WERI-Rb-1 (cell line): ENCODE measurements around the gene HBZ.

Experiments used
- DNase-seq: peaks from one replicate; pipeline ENCODE4 v3.0.0-alpha.2; 2020
- H3K27ac ChIP-seq: fragments of 250-450 bp; sonication (Bioruptor Pico); 2 replicates; pipeline ENCODE4 v1.5.1; 2020; ENCODE audit warnings: mild to moderate bottlenecking, moderate library complexity
- H3K27me3 ChIP-seq: fragments of 250-450 bp; sonication (Bioruptor Pico); 2 replicates; pipeline ENCODE4 v1.5.1; 2021; ENCODE audit warnings: mild to moderate bottlenecking, low read depth, moderate library complexity; ENCODE audit not compliant: insufficient read depth, severe bottlenecking
- H3K36me3 ChIP-seq: fragments of 250-450 bp; sonication (Bioruptor Pico); 2 replicates; pipeline ENCODE4 v1.5.1; 2020; ENCODE audit warnings: mild to moderate bottlenecking, moderate library complexity
- H3K4me3 ChIP-seq: 2 replicates; pipeline ENCODE4 v1.5.1; 2011; ENCODE audit warnings: low read depth, mild to moderate bottlenecking, control low read depth, low read length
- H3K9me3 ChIP-seq: fragments of 250-450 bp; sonication (Bioruptor Pico); 2 replicates; pipeline ENCODE4 v1.5.1; 2021; ENCODE audit warnings: mild to moderate bottlenecking, moderate library complexity; ENCODE audit not compliant: severe bottlenecking
- TF ChIP-seq, protein P1 (sequence below): IDR thresholded peaks from 2 replicates; pipeline ENCODE4 v1.5.1; 2011; ENCODE audit warnings: low read depth, mild to moderate bottlenecking, control low read depth, inconsistent platforms, low read length

HBZ gene

DNA sequence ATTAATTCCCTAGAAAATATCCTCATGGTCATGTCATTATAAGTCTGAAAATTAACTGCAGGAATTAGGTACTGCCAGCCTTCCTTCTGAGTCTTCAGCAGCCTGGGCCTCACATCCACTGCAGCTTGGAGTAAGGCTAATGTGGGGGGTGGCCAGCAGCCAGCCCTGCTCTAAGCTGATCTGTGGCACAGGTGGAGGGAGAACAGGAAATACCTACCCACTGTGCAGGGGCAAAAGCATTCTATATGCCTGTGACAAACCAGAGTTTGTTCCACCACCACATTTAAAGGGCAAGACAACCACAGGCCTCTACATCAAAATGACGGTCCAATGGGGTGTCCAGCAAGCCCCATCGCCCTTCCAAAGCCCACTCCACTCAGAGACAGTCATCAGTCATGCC is 23.4 kb upstream of the HBZ start:
- H3K9me3 ChIP-seq, result no peaks in the 10 kb centered on the region
- H3K36me3 ChIP-seq, result peaks cover 2% of the 10 kb centered on the region; the same call in 1 of the 2 replicates
- H3K27me3 ChIP-seq, result no peaks in the 10 kb centered on the region
- H3K4me3 ChIP-seq, result no peak overlapping the region
- peak overlapping the region; percentile 70; the same call in 1 of the 2 replicates for H3K27ac ChIP-seq
- peak; percentile 42 for DNase-seq
- TF ChIP-seq, protein P1, sequence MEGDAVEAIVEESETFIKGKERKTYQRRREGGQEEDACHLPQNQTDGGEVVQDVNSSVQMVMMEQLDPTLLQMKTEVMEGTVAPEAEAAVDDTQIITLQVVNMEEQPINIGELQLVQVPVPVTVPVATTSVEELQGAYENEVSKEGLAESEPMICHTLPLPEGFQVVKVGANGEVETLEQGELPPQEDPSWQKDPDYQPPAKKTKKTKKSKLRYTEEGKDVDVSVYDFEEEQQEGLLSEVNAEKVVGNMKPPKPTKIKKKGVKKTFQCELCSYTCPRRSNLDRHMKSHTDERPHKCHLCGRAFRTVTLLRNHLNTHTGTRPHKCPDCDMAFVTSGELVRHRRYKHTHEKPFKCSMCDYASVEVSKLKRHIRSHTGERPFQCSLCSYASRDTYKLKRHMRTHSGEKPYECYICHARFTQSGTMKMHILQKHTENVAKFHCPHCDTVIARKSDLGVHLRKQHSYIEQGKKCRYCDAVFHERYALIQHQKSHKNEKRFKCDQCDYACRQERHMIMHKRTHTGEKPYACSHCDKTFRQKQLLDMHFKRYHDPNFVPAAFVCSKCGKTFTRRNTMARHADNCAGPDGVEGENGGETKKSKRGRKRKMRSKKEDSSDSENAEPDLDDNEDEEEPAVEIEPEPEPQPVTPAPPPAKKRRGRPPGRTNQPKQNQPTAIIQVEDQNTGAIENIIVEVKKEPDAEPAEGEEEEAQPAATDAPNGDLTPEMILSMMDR, result no peak

DNA sequence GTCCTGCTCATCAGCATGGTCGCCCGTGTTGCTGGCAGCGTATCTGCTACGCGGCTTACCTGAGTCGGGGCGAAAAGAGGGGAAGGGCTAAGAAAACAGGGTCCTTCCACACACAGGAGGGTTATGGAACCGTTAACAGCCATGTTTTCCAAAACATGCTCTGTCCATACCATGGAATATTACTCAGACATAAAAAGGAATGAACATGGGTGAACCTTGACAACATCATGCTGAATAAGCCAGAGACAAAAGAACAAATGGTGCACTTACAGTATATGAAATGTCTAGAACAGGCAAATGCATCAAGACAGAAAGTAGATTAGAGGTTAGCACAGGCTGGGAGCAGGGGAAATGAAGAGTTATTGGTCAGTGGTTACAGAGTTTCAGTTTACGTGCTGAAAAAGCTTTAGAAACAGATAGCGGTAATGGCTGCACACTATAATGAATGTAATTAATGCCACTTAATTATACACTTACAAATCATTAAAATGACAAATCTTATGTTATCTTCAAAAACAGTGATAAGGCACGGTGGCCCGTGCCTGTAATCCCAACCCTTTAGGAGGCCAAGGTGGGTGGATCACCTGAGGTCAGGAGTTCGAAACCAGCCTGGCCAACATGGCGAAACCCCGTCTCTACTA is 21.8 kb upstream of the HBZ start:
- no peak for DNase-seq
- TF ChIP-seq, protein P1, result no peak
- H3K9me3 ChIP-seq, result no peaks in the 10 kb centered on the region

DNA sequence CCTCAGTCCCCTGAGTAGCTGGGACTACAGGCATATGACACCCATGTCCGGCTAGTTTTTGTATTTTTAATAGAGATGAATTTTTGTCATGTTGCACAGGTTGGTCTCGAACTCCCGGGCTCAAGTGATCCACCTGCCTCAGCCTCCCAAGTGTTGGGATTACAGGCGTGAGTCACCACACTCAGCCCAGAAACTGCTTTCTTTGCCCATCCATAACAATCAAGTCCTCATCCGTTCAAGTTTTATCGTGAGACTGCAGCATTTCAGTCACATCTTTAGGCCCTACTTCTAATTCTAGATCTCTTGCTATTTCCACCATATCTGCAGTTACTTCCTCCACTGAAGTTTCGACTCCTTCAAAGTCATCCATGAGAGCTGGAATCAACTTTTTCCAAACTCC is 20.3 kb upstream of the HBZ start:
- TF ChIP-seq, protein P1, result no peak
- DNase-seq, result no peak
- H3K36me3 ChIP-seq, result peaks cover 5% of the 10 kb centered on the region
- H3K27ac ChIP-seq, result no peak overlapping the region
- H3K9me3 ChIP-seq, result no peaks in the 10 kb centered on the region
- no peak overlapping the region for H3K4me3 ChIP-seq
- no peaks in the 10 kb centered on the region for H3K27me3 ChIP-seq

More for the DNA sequence above, 21.8 kb upstream of the HBZ start:
- Histone ChIP-seq H3K36me3 (peaks cover 2% of the 10 kb centered on the region; the same call in 1 of the 2 replicates), H3K27me3 (no peaks in the 10 kb centered on the region), H3K4me3 (no peak overlapping the region), H3K27ac (no peak overlapping the region)

DNA sequence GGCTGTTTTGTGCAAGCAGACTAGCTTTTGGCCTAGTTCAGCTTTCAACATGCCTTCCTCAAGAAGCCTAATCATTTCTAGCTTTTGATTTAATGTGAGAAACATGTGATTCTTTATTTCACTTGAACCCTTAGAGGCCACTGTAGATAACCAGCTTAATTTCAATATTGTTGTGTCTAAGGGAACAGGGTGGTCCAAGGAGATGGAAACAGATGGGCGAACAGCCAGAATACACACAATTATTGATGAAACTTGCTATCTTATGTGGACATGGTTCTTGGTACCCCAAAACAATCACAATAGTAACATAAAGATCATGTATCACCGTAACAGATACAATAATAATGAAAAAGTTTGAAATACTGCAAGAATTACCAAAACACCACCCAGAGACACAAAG is 18.7 kb upstream of the HBZ start:
- H3K9me3 ChIP-seq, result no peaks in the 10 kb centered on the region
- peaks cover 5% of the 10 kb centered on the region for H3K36me3 ChIP-seq
- no peak overlapping the region for H3K4me3 ChIP-seq
- TF ChIP-seq, protein P1, result no peak
- no peak overlapping the region for H3K27ac ChIP-seq
- no peak for DNase-seq
- no peaks in the 10 kb centered on the region for H3K27me3 ChIP-seq

DNA sequence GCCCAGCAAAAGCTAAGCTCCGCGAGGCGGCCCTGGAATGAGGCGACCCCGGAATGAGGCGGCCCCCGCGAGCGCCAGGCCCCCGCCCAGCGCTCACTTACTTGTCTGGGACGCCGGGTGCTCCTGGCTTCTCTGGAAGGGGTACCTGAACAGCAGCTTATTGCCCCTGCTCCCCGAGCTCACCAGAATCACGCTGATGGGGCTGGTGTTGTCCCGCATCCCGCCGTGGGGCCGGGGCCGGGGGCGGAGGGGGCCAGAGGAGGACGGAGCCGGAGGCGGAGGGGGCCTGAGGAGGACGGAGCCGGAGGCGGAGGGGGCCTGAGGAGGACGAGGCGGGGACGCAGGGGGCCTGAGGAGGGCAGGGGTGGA is 14.4 kb upstream of the HBZ start:
- TF ChIP-seq, protein P1, result no peak
- H3K27me3 ChIP-seq, result no peaks in the 10 kb centered on the region
- H3K4me3 ChIP-seq, result peak overlapping the region; percentile 77
- H3K36me3 ChIP-seq, result peaks cover 3% of the 10 kb centered on the region
- H3K27ac ChIP-seq, result peak overlapping the region; percentile 83
- H3K9me3 ChIP-seq, result no peaks in the 10 kb centered on the region
- DNase-seq, result peak; percentile 34
